OCI-LY7 (cell line): ENCODE data around the gene TMEM9B. TPM values are rescaled to one million over a fixed set of nuclear protein-coding genes. Genes with fewer than 3 reads are reported as not detected.

Experiments
- BruUV-seq: library from RNA; stranded (reverse); fragments of 400-500 nt; replicated peaks from 2 replicates; lab custom pipeline; 2021; lab: Mats Ljungman, UMichigan
- CTCF ChIA-PET: fragments of 300-600 bp; sonication (Branson Sonifier 250); formaldehyde crosslinking; loops from one replicate; lab custom pipeline; 2022; ENCODE audit warnings: antibody characterized with exemption; ENCODE audit not compliant: unreplicated experiment; lab: Charles Lee
- POLR2A ChIA-PET: fragments of 300-600 bp; sonication (Branson Sonifier 250); formaldehyde crosslinking; loops from one replicate; lab custom pipeline; 2022; ENCODE audit warnings: antibody characterized with exemption; lab: Charles Lee
- DNase-seq: peaks from one replicate; pipeline ENCODE4 v3.0.0-alpha.2; 2015; ENCODE audit warnings: low spot score
- H2AFZ ChIP-seq: fragments of 200-600 bp; sonication (generic), shearing (Covaris generic); 2 replicates; pipeline ENCODE4 v1.6.1; 2014; ENCODE audit warnings: mild to moderate bottlenecking, antibody characterized with exemption, low read length, moderate library complexity
- H3K27ac ChIP-seq: fragments of 200-600 bp; sonication (generic); 2 replicates; pipeline ENCODE4 v1.5.1; 2014; ENCODE audit warnings: mixed run types, low read depth, mild to moderate bottlenecking, moderate library complexity, low read length, inconsistent platforms; ENCODE audit not compliant: poor library complexity, severe bottlenecking
- H3K36me3 ChIP-seq: fragments of 200-600 bp; sonication (generic); 2 replicates; pipeline ENCODE4 v1.6.1; 2014; ENCODE audit warnings: mild to moderate bottlenecking, antibody characterized with exemption, low read length, moderate library complexity, mixed read lengths; ENCODE audit not compliant: insufficient read depth
- H3K4me1 ChIP-seq: fragments of 200-600 bp; sonication (generic); 2 replicates; pipeline ENCODE4 v1.5.1; 2014; ENCODE audit warnings: mild to moderate bottlenecking, low read length; ENCODE audit not compliant: insufficient read depth, poor library complexity, severe bottlenecking
- H3K4me2 ChIP-seq: fragments of 200-600 bp; sonication (generic); 2 replicates; pipeline ENCODE4 v1.6.1; 2014; ENCODE audit warnings: mild to moderate bottlenecking, low read length
- H3K4me3 ChIP-seq: fragments of 200-600 bp; sonication (generic); 2 replicates; pipeline ENCODE4 v1.5.1; 2014; ENCODE audit warnings: mild to moderate bottlenecking, low read depth, low read length; ENCODE audit not compliant: poor library complexity, severe bottlenecking
- H3K79me2 ChIP-seq: fragments of 200-600 bp; sonication (generic); 2 replicates; pipeline ENCODE4 v1.6.1; 2016; ENCODE audit warnings: low read depth, mild to moderate bottlenecking, low read length, moderate library complexity, mixed read lengths; ENCODE audit not compliant: insufficient read depth
- H3K9me2 ChIP-seq: fragments of 200-600 bp; sonication (generic); 2 replicates; pipeline ENCODE4 v1.6.1; 2016; ENCODE audit warnings: mild to moderate bottlenecking, low read length, mixed read lengths; ENCODE audit not compliant: insufficient read depth
- H3K9me3 ChIP-seq: fragments of 200-600 bp; sonication (generic); 2 replicates; pipeline ENCODE4 v1.6.1; 2014; ENCODE audit warnings: mild to moderate bottlenecking, mixed run types, low read length, mixed read lengths
- H4K20me1 ChIP-seq: fragments of 200-600 bp; sonication (generic); 2 replicates; pipeline ENCODE4 v1.6.1; 2014; ENCODE audit warnings: mild to moderate bottlenecking, antibody characterized with exemption, low read length, moderate library complexity, mixed read lengths; ENCODE audit not compliant: insufficient read depth
- CTCF ChIP-seq: fragments of 200-600 bp; sonication (generic); conservative IDR thresholded peaks from 2 replicates; pipeline ENCODE4 v1.5.1; 2014; ENCODE audit warnings: mild to moderate bottlenecking, antibody characterized with exemption, low read length, moderate library complexity, mixed read lengths
- EZH2phosphoT487 ChIP-seq: fragments of 200-600 bp; sonication (generic); IDR thresholded peaks from 2 replicates; pipeline ENCODE4 v1.6.1; 2018; ENCODE audit warnings: low read depth, borderline replicate concordance, mild to moderate bottlenecking, mixed run types, antibody characterized with exemption, low read length, moderate library complexity, mixed read lengths
- intact Hi-C: fragments of 100-400 bp; cut with micrococcal nuclease; formaldehyde crosslinking; loops from one replicate; pipeline ENCODE4 v1.10.0; 2022; ENCODE audit not compliant: unreplicated experiment
- total RNA-seq, 2 experiments: library from RNA; depleted of rRNA in 1 of 2; stranded (reverse); fragments of >200 nt in 1 of 2; shearing (Covaris generic) in 1 of 2; gene quantifications; 2 replicates each; pipeline ENCODE4 v1.2.3, GENCODE V29; 2014 to 2022

The TMEM9B gene
- total RNA-seq, 2 experiments from 2014 or later: 13.0 to 13.4 TPM

- H3K27ac ChIP-seq: no peak overlapping the region
- no peaks in the 10 kb centered on the region for H3K4me1 ChIP-seq
- BruUV-seq: no TSS peak
- intact Hi-C loops: no loop called here
- H4K20me1 ChIP-seq: no peaks in the 10 kb centered on the region
- TF ChIP-seq CTCF: no peak
- POLR2A ChIA-PET: interaction anchor here (0.6 kb wide), 2 partner anchors 52 to 275 kb away, joined by 3 read pairs; no protein-coding TSS in a partner anchor
- H3K4me3 ChIP-seq: no peak overlapping the region
- no peak overlapping the region for H2AFZ ChIP-seq
- no peaks in the 10 kb centered on the region for H3K9me3 ChIP-seq
- CTCF ChIA-PET: no interaction called here
- no peak for DNase-seq
- no peak overlapping the region for H3K4me2 ChIP-seq
- no peaks in the 10 kb centered on the region for H3K79me2 ChIP-seq
- no peaks in the 10 kb centered on the region for H3K9me2 ChIP-seq
- H3K36me3 ChIP-seq: no peaks in the 10 kb centered on the region
Observed at GRCh38 chr11:9002920-9003572, 38.8 kb upstream of the TMEM9B start.

- no peaks in the 10 kb centered on the region for H3K9me2 ChIP-seq
- no peak overlapping the region for H3K4me3 ChIP-seq
- H3K4me2 ChIP-seq: no peak overlapping the region
- H3K79me2 ChIP-seq: no peaks in the 10 kb centered on the region
- TF ChIP-seq EZH2phosphoT487 (no peak), CTCF (no peak)
- H3K4me1 ChIP-seq: no peaks in the 10 kb centered on the region
- CTCF ChIA-PET: no interaction called here
- H4K20me1 ChIP-seq: no peaks in the 10 kb centered on the region
- DNase-seq: no peak
- intact Hi-C loops: no loop called here
- POLR2A ChIA-PET: no interaction called here
- H3K36me3 ChIP-seq: no peaks in the 10 kb centered on the region
- no peaks in the 10 kb centered on the region for H3K9me3 ChIP-seq
- no TSS peak for BruUV-seq
- H2AFZ ChIP-seq: no peak overlapping the region
- no peak overlapping the region for H3K27ac ChIP-seq
Observed at GRCh38 chr11:9001736-9002135, 37.5 kb upstream of the TMEM9B start.

GRCh38 chr11:8998017-8998416 lies 33.8 kb upstream of the TMEM9B start:
- Histone ChIP-seq H3K79me2 (no peaks in the 10 kb centered on the region), H3K4me3 (no peak overlapping the region), H3K36me3 (no peaks in the 10 kb centered on the region), H3K27ac (no peak overlapping the region), H2AFZ (no peak overlapping the region), H3K4me1 (no peaks in the 10 kb centered on the region), H3K9me2 (no peaks in the 10 kb centered on the region), H3K9me3 (no peaks in the 10 kb centered on the region), H4K20me1 (no peaks in the 10 kb centered on the region), H3K4me2 (no peak overlapping the region)
- DNase-seq: no peak
- no peak for TF ChIP-seq EZH2phosphoT487
- TF ChIP-seq CTCF: no peak
- CTCF ChIA-PET: interaction anchor here (0.9 kb wide), 1 partner anchor 8 kb away, joined by 3 read pairs; no protein-coding TSS in a partner anchor
- BruUV-seq: no TSS peak
- POLR2A ChIA-PET: interaction anchor here (0.7 kb wide), 1 partner anchor 296 kb away, joined by 3 read pairs; no protein-coding TSS in a partner anchor
- intact Hi-C loops: no loop called here
